BJ (cell line): ENCODE data around the gene PGBD1. TPM values are rescaled to one million over a fixed set of nuclear protein-coding genes. Genes with fewer than 3 reads are reported as not detected.
A peak's percentile ranks its signal among the peaks of the same experiment; 100 is the strongest.

ENCODE experiments used
- CTCF ChIA-PET: fragments of 350-600 bp; formaldehyde crosslinking; extraction: SDS; loops from one replicate; lab custom pipeline; 2021; ENCODE audit warnings: antibody characterized with exemption, inconsistent platforms; lab: Yijun Ruan, JAX
- POLR2A ChIA-PET: fragments of 300-600 bp; sonication (Branson Sonifier 250); formaldehyde crosslinking; extraction: SDS; loops from one replicate; lab custom pipeline; 2021; ENCODE audit warnings: antibody characterized with exemption; lab: Charles Lee
- DNase-seq: peaks from one replicate; pipeline ENCODE4 v3.0.0-alpha.2; 2011; ENCODE audit warnings: low read depth
- H3K27me3 ChIP-seq: 2 replicates; pipeline ENCODE4 v1.6.0; 2011; ENCODE audit warnings: low read length; ENCODE audit not compliant: control insufficient read depth, insufficient read depth
- H3K36me3 ChIP-seq: 2 replicates; pipeline ENCODE4 v1.5.1; 2011; ENCODE audit warnings: low read length; ENCODE audit not compliant: control insufficient read depth, insufficient read depth
- H3K4me3 ChIP-seq: 2 replicates; pipeline ENCODE4 v1.5.1; 2011; ENCODE audit warnings: low read depth, mild to moderate bottlenecking, control low read depth, low read length
- CTCF ChIP-seq: IDR thresholded peaks from 2 replicates; pipeline ENCODE4 v1.5.1; 2011; ENCODE audit warnings: low read depth, mild to moderate bottlenecking, control low read depth, inconsistent platforms, low read length, moderate library complexity; ENCODE audit not compliant: insufficient read depth
- polyA plus RNA-seq: library from polyadenylated mRNA; depleted of rRNA; stranded (reverse); fragments of >200 nt; gene quantifications from 2 replicates; pipeline ENCODE4 v1.2.3, GENCODE V29; 2011

The PGBD1 gene
- polyA plus RNA-seq, 1 experiment: 3.1 TPM

- no peak for DNase-seq
- TF ChIP-seq CTCF: no peak
- Histone ChIP-seq H3K36me3 (peaks cover 3% of the 10 kb centered on the region; the same call in 1 of the 2 replicates), H3K4me3 (peak overlapping the region; percentile 87), H3K27me3 (no peaks in the 10 kb centered on the region)
- ChIA-PET POLR2A (interaction anchor here (1.2 kb wide), 1 partner anchor 16 kb away, joined by 7 read pairs; the partner anchor contains the start of gene ZSCAN26), CTCF (interaction anchor here (1.0 kb wide), 1 partner anchor 105 kb away, joined by 3 read pairs; no protein-coding TSS in a partner anchor)
Measured at GRCh38 chr6:28251661-28252008, 29.7 kb upstream of the PGBD1 start.

- POLR2A ChIA-PET: interaction anchor here (1.2 kb wide), 1 partner anchor 15 kb away, joined by 7 read pairs; the partner anchor contains the start of gene ZSCAN26
- no peaks in the 10 kb centered on the region for H3K27me3 ChIP-seq
- CTCF ChIA-PET: interaction anchor here (0.9 to 1.4 kb wide), 3 partner anchors 13 to 104 kb away, joined by 3 to 4 read pairs (median 3); partner anchors contain the start of gene ZSCAN26
- TF ChIP-seq CTCF: no peak
- H3K36me3 ChIP-seq: no peaks in the 10 kb centered on the region
- DNase-seq: no peak
- H3K4me3 ChIP-seq: peak within 1 kb of the TSS; percentile 87
Measured at GRCh38 chr6:28252009-28252975, 29.1 kb upstream of the PGBD1 start, which contains the start of gene ZKSCAN4. Gene ZKSCAN4 (minus strand): TSS chr6:28252269. CDS start chr6:28251980, 289 bp downstream.

GRCh38 chr6:28254121-28254519, 27.3 kb upstream of the PGBD1 start:
- ChIA-PET CTCF (no interaction called here), POLR2A (no interaction called here)
- TF ChIP-seq CTCF: no peak
- no peaks in the 10 kb centered on the region for H3K27me3 ChIP-seq
- H3K36me3 ChIP-seq: no peaks in the 10 kb centered on the region
- no peak for DNase-seq
- H3K4me3 ChIP-seq: no peak overlapping the region

GRCh38 chr6:28257042-28257441, 24.3 kb upstream of the PGBD1 start:
- Histone ChIP-seq H3K27me3 (no peaks in the 10 kb centered on the region), H3K4me3 (no peak overlapping the region), H3K36me3 (no peaks in the 10 kb centered on the region)
- DNase-seq: no peak
- TF ChIP-seq CTCF: no peak
- CTCF ChIA-PET: no interaction called here
- POLR2A ChIA-PET: no interaction called here

- no peak for DNase-seq
- ChIA-PET POLR2A (no interaction called here), CTCF (no interaction called here)
- H3K36me3 ChIP-seq: no peaks in the 10 kb centered on the region
- H3K27me3 ChIP-seq: no peaks in the 10 kb centered on the region
- no peak for TF ChIP-seq CTCF
- H3K4me3 ChIP-seq: peak within 1 kb of the TSS; percentile 34
Measured at GRCh38 chr6:28258877-28259777, 22.2 kb upstream of the PGBD1 start, which contains the start of gene NKAPL. Gene NKAPL (plus strand): TSS chr6:28259297. CDS start chr6:28259372, 75 bp downstream.
